ENCODE data around the gene PLGRKT.

Gene PLGRKT

GRCh38 chr9:5440426-5440825, 2.7 kb upstream of the PLGRKT start:
- no peak overlapping the region for H3K4me2 ChIP-seq (ENCODE audit: low read depth, low read length, poor library complexity, severe bottlenecking)
- TF ChIP-seq EZH2phosphoT487 (IDR thresholded peaks at IDR 0.05; ENCODE audit: borderline replicate concordance) (no peak), CTCF (conservative IDR thresholded peaks at IDR 0.05; ENCODE audit: low read length) (no peak)

GRCh38 chr9:5438301-5439162, 807 bp upstream of the PLGRKT start:
- H3K4me1 ChIP-seq (ENCODE audit: insufficient read depth, low read length, poor library complexity, severe bottlenecking), result peaks cover 20% of the 10 kb centered on the region
- H4K20me1 ChIP-seq (ENCODE audit: insufficient read depth, low read length, poor library complexity, severe bottlenecking), result no peaks in the 10 kb centered on the region
- peak overlapping the region; percentile 87 for H2AFZ ChIP-seq (ENCODE audit: low read length)
- no peaks in the 10 kb centered on the region for H3K27me3 ChIP-seq (ENCODE audit: insufficient read depth, low read length, poor library complexity, severe bottlenecking)
- no peaks in the 10 kb centered on the region for H3K9me3 ChIP-seq (ENCODE audit: insufficient read depth, low read depth, low read length)
- no peaks in the 10 kb centered on the region for H3K9me2 ChIP-seq (replicated peaks; ENCODE audit: low read depth, low read length)
- H3K79me2 ChIP-seq (ENCODE audit: insufficient read depth, low read length), result no peaks in the 10 kb centered on the region
- no peaks in the 10 kb centered on the region for H3F3A ChIP-seq (ENCODE audit: low read depth)
- H3K4me3 ChIP-seq (ENCODE audit: low read length, poor library complexity, severe bottlenecking), result peak overlapping the region; percentile 76
- peak overlapping the region; percentile 68 for H3K9ac ChIP-seq (ENCODE audit: low read depth, low read length, poor library complexity, severe bottlenecking)
- peak overlapping the region; percentile 90 for H3K4me2 ChIP-seq (ENCODE audit: low read depth, low read length, poor library complexity, severe bottlenecking)
- H3K36me3 ChIP-seq (ENCODE audit: insufficient read depth, low read length), result no peaks in the 10 kb centered on the region
- no peak for TF ChIP-seq CTCF (conservative IDR thresholded peaks at IDR 0.05; ENCODE audit: low read length)
- no peak for TF ChIP-seq EZH2phosphoT487 (IDR thresholded peaks at IDR 0.05; ENCODE audit: borderline replicate concordance)

More at GRCh38 chr9:5440426-5440825, 2.7 kb upstream of the PLGRKT start:
- no peak overlapping the region for H3K4me3 ChIP-seq (ENCODE audit: low read length, poor library complexity, severe bottlenecking)
- peaks cover 20% of the 10 kb centered on the region for H3K4me1 ChIP-seq (ENCODE audit: insufficient read depth, low read length, poor library complexity, severe bottlenecking)
- no peak overlapping the region for H2AFZ ChIP-seq (ENCODE audit: low read length)
- H4K20me1 ChIP-seq (ENCODE audit: insufficient read depth, low read length, poor library complexity, severe bottlenecking), result no peaks in the 10 kb centered on the region
- H3K79me2 ChIP-seq (ENCODE audit: insufficient read depth, low read length), result no peaks in the 10 kb centered on the region
- no peaks in the 10 kb centered on the region for H3K27me3 ChIP-seq (ENCODE audit: insufficient read depth, low read length, poor library complexity, severe bottlenecking)
- H3F3A ChIP-seq (ENCODE audit: low read depth), result no peaks in the 10 kb centered on the region
- no peak overlapping the region for H3K9ac ChIP-seq (ENCODE audit: low read depth, low read length, poor library complexity, severe bottlenecking)
- H3K9me2 ChIP-seq (replicated peaks; ENCODE audit: low read depth, low read length), result no peaks in the 10 kb centered on the region
- no peaks in the 10 kb centered on the region for H3K36me3 ChIP-seq (ENCODE audit: insufficient read depth, low read length)
- no peaks in the 10 kb centered on the region for H3K9me3 ChIP-seq (ENCODE audit: insufficient read depth, low read depth, low read length)

- H3K9ac ChIP-seq (ENCODE audit: low read depth, low read length, poor library complexity, severe bottlenecking), result peak overlapping the region; percentile 68
These were observed 1.3 kb downstream of the PLGRKT start for GRCh38 chr9:5436441-5436840.

More at GRCh38 chr9:5436441-5436840, 1.3 kb downstream of the PLGRKT start:
- no peaks in the 10 kb centered on the region for H3K79me2 ChIP-seq (ENCODE audit: insufficient read depth, low read length)
- peak overlapping the region; percentile 76 for H3K4me3 ChIP-seq (ENCODE audit: low read length, poor library complexity, severe bottlenecking)
- H3K4me1 ChIP-seq (ENCODE audit: insufficient read depth, low read length, poor library complexity, severe bottlenecking), result peaks cover 20% of the 10 kb centered on the region
- H2AFZ ChIP-seq (ENCODE audit: low read length), result no peak overlapping the region
- H3K9me3 ChIP-seq (ENCODE audit: insufficient read depth, low read depth, low read length), result no peaks in the 10 kb centered on the region
- H3K27me3 ChIP-seq (ENCODE audit: insufficient read depth, low read length, poor library complexity, severe bottlenecking), result no peaks in the 10 kb centered on the region
- TF ChIP-seq CTCF (conservative IDR thresholded peaks at IDR 0.05; ENCODE audit: low read length) (no peak), EZH2phosphoT487 (IDR thresholded peaks at IDR 0.05; ENCODE audit: borderline replicate concordance) (no peak)
- no peaks in the 10 kb centered on the region for H3F3A ChIP-seq (ENCODE audit: low read depth)
- no peaks in the 10 kb centered on the region for H4K20me1 ChIP-seq (ENCODE audit: insufficient read depth, low read length, poor library complexity, severe bottlenecking)
- peak overlapping the region; percentile 90 for H3K4me2 ChIP-seq (ENCODE audit: low read depth, low read length, poor library complexity, severe bottlenecking)
- no peaks in the 10 kb centered on the region for H3K36me3 ChIP-seq (ENCODE audit: insufficient read depth, low read length)
- H3K9me2 ChIP-seq (replicated peaks; ENCODE audit: low read depth, low read length), result no peaks in the 10 kb centered on the region
